Heart left ventricle (tissue), 16 donors: ENCODE results near the gene COX6A2. TPM values are rescaled to one million over a fixed set of nuclear protein-coding genes. Genes with fewer than 3 reads are reported as not detected.
A peak's percentile ranks its signal among the peaks of the same experiment; 100 is the strongest.

Source experiments
- ATAC-seq, 4 donors: fragments of 200-7000 bp; cut with Tn5 transposase; one replicate each; pipeline ENCODE4 v1.9.1; 2020 to 2022; ENCODE audit warnings: moderate library complexity in 4 of 4, mild to moderate bottlenecking in 3 of 4, moderate number of reproducible peaks in 1 of 4
- DNase-seq, 5 donors: peaks; one replicate each; pipeline ENCODE4 v3.0.0-alpha.2; 2020
- H3K27ac ChIP-seq, 12 donors: fragments of 200-600 bp; sonication (generic) in 4 of 12; one replicate each; pipeline versions ENCODE4 v1.5.0 to v1.8.0; 2016 to 2022; ENCODE audit warnings: mild to moderate bottlenecking in 2 of 12
- H3K27me3 ChIP-seq, 9 donors: fragments of 200-600 bp; sonication (generic) in 2 of 9; one replicate each; pipeline versions ENCODE4 v1.5.1 to v1.8.0; 2016 to 2022; ENCODE audit warnings: mild to moderate bottlenecking in 3 of 9
- H3K36me3 ChIP-seq, 9 donors: fragments of 200-600 bp; sonication (generic) in 2 of 9; one replicate each; pipeline versions ENCODE4 v1.5.0 to v1.8.0; 2018 to 2022; ENCODE audit warnings: mild to moderate bottlenecking in 2 of 9
- H3K4me1 ChIP-seq, 12 donors: fragments of 200-600 bp; sonication (generic) in 4 of 12; one replicate each; pipeline versions ENCODE4 v1.5.0 to v1.8.0; 2016 to 2022; ENCODE audit warnings: mild to moderate bottlenecking in 3 of 12
- H3K4me3 ChIP-seq, 12 donors: fragments of 200-600 bp; sonication (generic) in 4 of 12; one replicate each; pipeline versions ENCODE4 v1.5.0 to v1.8.0; 2017 to 2022; ENCODE audit warnings: mild to moderate bottlenecking in 9 of 12, moderate library complexity in 4 of 12
- H3K9me3 ChIP-seq, 12 donors: fragments of 200-600 bp; sonication (generic) in 4 of 12; one replicate each; pipeline versions ENCODE4 v1.5.0 to v1.8.0; 2016 to 2022; ENCODE audit warnings: mild to moderate bottlenecking in 1 of 12
- POLR2A ChIP-seq, 2 donors: fragments of 450-650 bp; IDR thresholded peaks; one replicate each; pipeline ENCODE4 v1.6.1; 2017; ENCODE audit warnings: antibody characterized with exemption in 2 of 2, mild to moderate bottlenecking in 2 of 2, moderate library complexity in 2 of 2
- WGBS, 4 donors: extraction: QIAGEN DNeasy Blood & Tissue Kit in 2 of 4; methylation state at CpG; one replicate each; pipeline versions ENCODE4 v1.1.5 to v1.1.7; 2013 to 2018; 5-methylcytosine and 5-hydroxymethylcytosine counted together
- intact Hi-C, 10 donors: fragments of 100-400 bp; cut with DNase I; formaldehyde crosslinking; loops; one replicate each; pipeline versions ENCODE4 v1.11.1 to v1.14.2; 2022
- polyA plus RNA-seq, 2 donors: library from polyadenylated mRNA; stranded (reverse); fragments of 200-250 nt; gene quantifications; one replicate each; pipeline ENCODE4 v1.2.3, GENCODE V29; 2013
- total RNA-seq, 9 donors: library from RNA; depleted of rRNA in 2 of 9; stranded (reverse); fragments of >200 nt in 2 of 9; fragmentation: NEBNext Ultra II Directional in 3 of 9; extraction: Animal tissue kit (Norgen Biotek cat#: 25700) in 3 of 9; gene quantifications; one replicate each; pipeline versions ENCODE4 v1.1.0 to v1.2.4, GENCODE V29; 2016 to 2023
- TF ChIP-seq, protein P1 (sequence below), 12 donors: fragments of 200-600 bp; sonication (generic) in 4 of 12; IDR thresholded peaks; one replicate each; pipeline versions ENCODE4 v1.5.0 to v1.8.0; 2018 to 2022; ENCODE audit warnings: antibody characterized with exemption in 12 of 12, mild to moderate bottlenecking in 5 of 12
- donor health status: ischemic (EF 13 %, LVEDD 7.1; RV severe dilation, severe dysfunction).
- donor health status: healthy with polysubstance abuse.
- donor health status: DM: no; HTN: yes; CAD: no.
- donor health status: DM: no; HTN: no; CAD: no.
- donor health status: ischemic (EF 25% LVEDD 6.9; RV normal size, moderate dysfunction).
- donor health status: ischemic (EF 25% LVEDD 5.7; RV mildly dilated, moderate dysfunction).
- donor health status: healthy.
- donor health status: DM: yes; HTN: yes; CAD: no.
- donor health status: ischemic (EF 35%, LVEDD 5.7; RV mildly dilated, moderate dysfunction).
- donor health status: nonischemic (EF 11% LVEDD 7.7; RV severe dilation, severe dysfunction).
- donor health status: DM: yes; HTN: yes; CAD: no.
- donor health status: PGD.
- donor health status: ischemic (EF 29% LVEDD 5.4; RV normal size, mild dysfunction).
- donor health status: nonischemic (EF 23%, LVEDD 6.1; RV moderate dilation, normal function).

The COX6A2 gene
- total and polyA plus RNA-seq, 11 donors, result 393 to 10,029 (median 1,151) TPM

DNA sequence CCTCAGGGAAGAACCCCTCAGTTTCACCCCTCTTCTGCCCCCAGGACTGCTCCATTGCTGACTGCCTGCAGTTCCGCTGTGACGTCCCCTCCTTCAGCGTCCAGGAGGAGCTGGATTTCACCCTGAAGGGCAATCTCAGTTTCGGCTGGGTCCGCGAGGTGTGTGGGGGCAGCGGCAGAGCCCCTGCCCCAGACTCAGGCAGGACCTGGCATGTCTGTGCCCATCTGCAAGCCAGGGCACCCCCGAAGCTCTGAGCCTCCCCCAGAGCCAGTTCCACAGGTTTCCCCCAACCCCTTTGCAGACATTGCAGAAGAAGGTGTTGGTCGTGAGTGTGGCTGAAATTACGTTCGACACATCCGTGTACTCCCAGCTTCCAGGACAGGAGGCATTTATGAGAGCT lies 4.4 kb downstream of the COX6A2 start:
- DNase-seq (no peak), ATAC-seq (peak in 3 of 4 donors; percentile 2 to 6 (median 4))
- 55 to 71% (median 64%) methylated on average over 10 to 12 of the region's 12 CpGs for WGBS, 4 donors
- Histone ChIP-seq H3K36me3 (peaks cover 0 to 10% (median 0%) of the 10 kb centered on the region in 9 donors), H3K27me3 (peaks cover 0 to 2% (median 0%) of the 10 kb centered on the region in 9 donors), H3K27ac (peak overlapping the region in 3 of 12 donors; percentile 38 to 54 (median 51)), H3K4me3 (no peak overlapping the region), H3K9me3 (no peaks in the 10 kb centered on the region), H3K4me1 (peaks cover 0 to 27% (median 3%) of the 10 kb centered on the region in 12 donors)
- intact Hi-C loops, result loop anchor here in 1 of 10 donors (10.0 kb wide), 1 partner anchor 229 kb away; no protein-coding TSS in a partner anchor
- TF ChIP-seq, protein P1, sequence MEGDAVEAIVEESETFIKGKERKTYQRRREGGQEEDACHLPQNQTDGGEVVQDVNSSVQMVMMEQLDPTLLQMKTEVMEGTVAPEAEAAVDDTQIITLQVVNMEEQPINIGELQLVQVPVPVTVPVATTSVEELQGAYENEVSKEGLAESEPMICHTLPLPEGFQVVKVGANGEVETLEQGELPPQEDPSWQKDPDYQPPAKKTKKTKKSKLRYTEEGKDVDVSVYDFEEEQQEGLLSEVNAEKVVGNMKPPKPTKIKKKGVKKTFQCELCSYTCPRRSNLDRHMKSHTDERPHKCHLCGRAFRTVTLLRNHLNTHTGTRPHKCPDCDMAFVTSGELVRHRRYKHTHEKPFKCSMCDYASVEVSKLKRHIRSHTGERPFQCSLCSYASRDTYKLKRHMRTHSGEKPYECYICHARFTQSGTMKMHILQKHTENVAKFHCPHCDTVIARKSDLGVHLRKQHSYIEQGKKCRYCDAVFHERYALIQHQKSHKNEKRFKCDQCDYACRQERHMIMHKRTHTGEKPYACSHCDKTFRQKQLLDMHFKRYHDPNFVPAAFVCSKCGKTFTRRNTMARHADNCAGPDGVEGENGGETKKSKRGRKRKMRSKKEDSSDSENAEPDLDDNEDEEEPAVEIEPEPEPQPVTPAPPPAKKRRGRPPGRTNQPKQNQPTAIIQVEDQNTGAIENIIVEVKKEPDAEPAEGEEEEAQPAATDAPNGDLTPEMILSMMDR (IDR thresholded peaks at IDR 0.05), result no peak
- TF ChIP-seq POLR2A (IDR thresholded peaks at IDR 0.05), result no peak

DNA sequence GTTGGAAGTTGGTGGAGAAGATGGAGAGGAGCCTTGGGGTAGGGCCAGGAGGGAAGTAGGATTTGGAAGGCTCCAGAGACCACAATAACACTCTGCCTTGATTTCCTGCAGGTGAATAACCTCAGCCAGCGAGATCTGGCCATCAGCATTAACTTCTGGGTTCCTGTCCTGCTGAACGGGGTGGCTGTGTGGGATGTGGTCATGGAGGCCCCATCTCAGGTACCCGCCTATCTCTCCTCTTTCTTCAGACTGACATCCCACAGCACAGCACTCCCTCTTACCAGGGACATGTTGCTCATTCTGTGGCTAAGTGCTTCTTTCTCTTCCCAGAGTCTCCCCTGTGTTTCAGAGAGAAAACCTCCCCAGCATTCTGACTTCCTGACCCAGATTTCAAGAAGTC lies 4.9 kb downstream of the COX6A2 start:
- H3K27ac ChIP-seq, result peak overlapping the region in 3 of 12 donors; percentile 38 to 54 (median 51)
- peak in 3 of 4 donors; percentile 8 to 23 (median 10) for ATAC-seq
- intact Hi-C loops, result loop anchor here in 1 of 10 donors (10.0 kb wide), 1 partner anchor 228 kb away; no protein-coding TSS in a partner anchor

DNA sequence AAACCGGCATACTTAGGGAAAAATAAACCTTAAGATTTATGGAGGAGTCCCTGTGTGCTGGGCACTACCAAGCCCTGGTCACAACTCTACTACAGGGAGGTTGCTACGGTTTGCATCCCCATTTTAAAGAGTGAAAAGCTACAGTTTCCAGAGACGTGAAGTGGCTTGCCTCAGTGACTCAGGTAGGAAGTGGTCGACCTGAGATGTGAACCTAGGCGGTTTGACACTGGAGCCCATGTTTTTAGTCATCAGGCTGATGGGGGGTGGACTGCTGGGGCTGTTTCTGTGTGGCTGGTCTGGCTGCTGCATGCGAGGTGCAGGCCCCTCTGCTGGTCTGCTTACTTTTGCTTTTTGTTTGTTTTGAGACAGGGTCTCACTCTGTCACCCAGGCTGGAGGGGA lies 6.6 kb downstream of the COX6A2 start:
- Histone ChIP-seq H3K4me3 (no peak overlapping the region), H3K4me1 (peaks cover 0 to 16% (median 0%) of the 10 kb centered on the region in 12 donors), H3K27me3 (peaks cover 0 to 2% (median 0%) of the 10 kb centered on the region in 9 donors), H3K27ac (no peak overlapping the region), H3K36me3 (peaks cover 0 to 9% (median 0%) of the 10 kb centered on the region in 9 donors), H3K9me3 (peaks cover 0 to 3% (median 0%) of the 10 kb centered on the region in 12 donors)
- TF ChIP-seq POLR2A (IDR thresholded peaks at IDR 0.05), result no peak
- TF ChIP-seq, protein P1 (IDR thresholded peaks at IDR 0.05), result no peak
- no peak for ATAC-seq
- peak in 1 of 5 donors; percentile 44 for DNase-seq
- intact Hi-C loops, result loop anchor here in 1 of 10 donors (10.0 kb wide), 1 partner anchor 227 kb away; no protein-coding TSS in a partner anchor
- 68 to 74% (median 71%) methylated on average over 6 of the region's 6 CpGs for WGBS, 4 donors

More for the DNA sequence above, 4.9 kb downstream of the COX6A2 start:
- DNase-seq, result no peak
- Histone ChIP-seq H3K27me3 (peaks cover 0 to 2% (median 0%) of the 10 kb centered on the region in 9 donors), H3K4me1 (peaks cover 0 to 23% (median 2%) of the 10 kb centered on the region in 12 donors), H3K4me3 (no peak overlapping the region), H3K36me3 (peaks cover 0 to 10% (median 0%) of the 10 kb centered on the region in 9 donors), H3K9me3 (no peaks in the 10 kb centered on the region)
- WGBS, 4 donors, result 46 to 63% (median 52%) methylated on average over 2 to 3 of the region's 3 CpGs
- TF ChIP-seq, protein P1 (IDR thresholded peaks at IDR 0.05), result no peak
- no peak for TF ChIP-seq POLR2A (IDR thresholded peaks at IDR 0.05)

DNA sequence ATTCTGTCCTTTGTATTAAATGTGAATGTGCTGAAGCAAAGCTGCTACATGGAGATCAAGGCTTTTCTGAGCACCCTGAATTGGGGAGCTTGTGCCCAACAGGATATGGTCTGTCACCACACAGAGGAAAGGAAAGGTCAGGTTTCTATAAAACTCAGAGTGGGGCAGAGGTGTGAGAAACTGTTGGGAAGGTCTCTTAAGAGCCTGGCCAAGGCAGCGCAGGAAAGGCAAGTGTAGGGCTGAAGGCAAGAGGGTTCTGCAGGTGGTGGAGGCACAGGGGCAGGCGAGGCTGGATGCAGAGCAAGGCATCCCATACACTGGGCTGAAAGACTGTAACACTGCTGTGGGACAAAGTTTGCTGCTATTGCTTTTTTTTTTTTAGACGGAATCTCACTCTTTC lies 8.1 kb downstream of the COX6A2 start:
- H3K4me3 ChIP-seq, result no peak overlapping the region
- TF ChIP-seq, protein P1 (IDR thresholded peaks at IDR 0.05), result no peak
- no peak for TF ChIP-seq POLR2A (IDR thresholded peaks at IDR 0.05)
- peaks cover 0 to 3% (median 0%) of the 10 kb centered on the region in 12 donors for H3K9me3 ChIP-seq
- H3K27me3 ChIP-seq, result peaks cover 0 to 2% (median 0%) of the 10 kb centered on the region in 9 donors
- H3K36me3 ChIP-seq, result peaks cover 0 to 2% (median 0%) of the 10 kb centered on the region in 9 donors
- intact Hi-C loops, result loop anchor here in 1 of 10 donors (10.0 kb wide), 1 partner anchor 225 kb away; no protein-coding TSS in a partner anchor
- WGBS, 4 donors, result 63 to 82% (median 73%) methylated on average over 3 of the region's 3 CpGs
- no peak for DNase-seq
- no peak for ATAC-seq
- H3K27ac ChIP-seq, result no peak overlapping the region
- peaks cover 0 to 9% (median 0%) of the 10 kb centered on the region in 12 donors for H3K4me1 ChIP-seq
